A549 (cell line): Measurements from ENCODE around the gene ARID5B. TPM values are rescaled to one million over a fixed set of nuclear protein-coding genes. Genes with fewer than 3 reads are reported as not detected.

Source experiments
- ATAC-seq, 2 experiments: fragments of 200-7000 bp in 1 of 2; fragments of >200 bp in 1 of 2; cut with Nextera tagmentation in 1 of 2; cut with Tn5 transposase in 1 of 2; 3 replicates each; pipeline versions ENCODE4 v1.8.0 to v1.9.1; 2018 to 2020; ENCODE audit warnings: mild to moderate bottlenecking in 1 of 2, moderate library complexity in 1 of 2
- CTCF ChIA-PET: fragments of 300-600 bp; sonication (Branson Sonifier 250); formaldehyde crosslinking; extraction: SDS; loops from one replicate; lab custom pipeline; 2021; ENCODE audit warnings: antibody characterized with exemption, inconsistent platforms; lab: Yijun Ruan, JAX
- POLR2A ChIA-PET: fragments of 350-600 bp; formaldehyde crosslinking; extraction: SDS; loops from one replicate; lab custom pipeline; 2021; ENCODE audit warnings: antibody characterized with exemption, inconsistent platforms; lab: Yijun Ruan, JAX
- DNase-seq, 2 experiments: peaks; one replicate each; pipeline versions ENCODE4 v3.0.0 to v3.0.0-alpha.2; 2011 to 2016; ENCODE audit warnings: low read depth in 1 of 2, low spot score in 1 of 2
- FAIRE-seq: peaks from 2 replicates; lab custom pipeline; 2011; peaks lifted over from hg19 to GRCh38; lab: Jason Lieb, UNC
- H3K27ac ChIP-seq, 2 experiments: fragments of >200 bp; sonication (Bioruptor Twin); formaldehyde crosslinking; 3 replicates each; pipeline ENCODE4 v1.5.1; 2016 to 2017
- H3K4me1 ChIP-seq: fragments of >200 bp; sonication (Bioruptor Twin); formaldehyde crosslinking; 3 replicates; pipeline ENCODE4 v1.6.1; 2016
- H3K4me2 ChIP-seq: fragments of >200 bp; sonication (Bioruptor Twin); formaldehyde crosslinking; 3 replicates; pipeline ENCODE4 v1.6.1; 2016
- H3K4me3 ChIP-seq: fragments of >200 bp; sonication (Bioruptor Twin); formaldehyde crosslinking; 3 replicates; pipeline ENCODE4 v1.5.1; 2016
- H3K9me3 ChIP-seq: fragments of >200 bp; sonication (Bioruptor Twin); formaldehyde crosslinking; 3 replicates; pipeline ENCODE4 v1.6.1; 2016
- BCL3 ChIP-seq: fragments of >200 bp; sonication (Bioruptor Twin); formaldehyde crosslinking; IDR thresholded peaks from 3 replicates; pipeline ENCODE4 v1.6.1; 2016
- CBX2 ChIP-seq: fragments of 200-600 bp; sonication (generic); IDR thresholded peaks from 2 replicates; pipeline ENCODE4 v1.6.1; 2016; ENCODE audit warnings: low read depth, mild to moderate bottlenecking, borderline replicate concordance
- CHD2 ChIP-seq: fragments of 150-350 bp; IDR thresholded peaks from 2 replicates; pipeline ENCODE4 v1.6.1; 2014; ENCODE audit warnings: low read length; ENCODE audit not compliant: partially characterized antibody
- EHF ChIP-seq: fragments of 250-450 bp; sonication (Bioruptor Pico); IDR thresholded peaks from 2 replicates; pipeline ENCODE4 v1.5.0; 2020; ENCODE audit warnings: mild to moderate bottlenecking
- EHMT2 ChIP-seq: fragments of 200-600 bp; sonication (generic); IDR thresholded peaks from 2 replicates; pipeline ENCODE4 v1.6.1; 2016; ENCODE audit warnings: antibody characterized with exemption, low read depth, mild to moderate bottlenecking, moderate library complexity
- EP300 ChIP-seq, 2 experiments: fragments of >200 bp; sonication (Bioruptor Twin); formaldehyde crosslinking; IDR thresholded peaks; 2 replicates in 1 of 2; 3 replicates in 1 of 2; pipeline ENCODE4 v1.6.1; 2016 to 2017
- ESRRA ChIP-seq: fragments of 150-350 bp; IDR thresholded peaks from 2 replicates; pipeline ENCODE4 v1.6.1; 2014; ENCODE audit warnings: mild to moderate bottlenecking, low read length, borderline replicate concordance
- FOSL2 ChIP-seq, 2 experiments: fragments of 450-650 bp in 1 of 2; fragments of >200 bp in 1 of 2; sonication (Bioruptor Twin) in 1 of 2; formaldehyde crosslinking; IDR thresholded peaks; 2 replicates each; pipeline versions ENCODE4 v1.5.0 to v1.6.1; 2016 to 2020; ENCODE audit warnings: mild to moderate bottlenecking in 1 of 2, moderate library complexity in 1 of 2
- FOXS1 ChIP-seq: fragments of 250-450 bp; sonication (Bioruptor Pico); IDR thresholded peaks from 2 replicates; pipeline ENCODE4 v1.5.0; 2020; ENCODE audit warnings: mild to moderate bottlenecking, moderate library complexity
- HOXB5 ChIP-seq: fragments of 250-450 bp; sonication (Bioruptor Pico); IDR thresholded peaks from 2 replicates; pipeline ENCODE4 v1.5.0; 2020; ENCODE audit warnings: mild to moderate bottlenecking, moderate library complexity
- MYC ChIP-seq: IDR thresholded peaks from 2 replicates; pipeline ENCODE4 v1.6.1; 2012; ENCODE audit warnings: mild to moderate bottlenecking, inconsistent platforms, low read length, improper control_type of control experiment, borderline replicate concordance
- NR3C1 ChIP-seq: fragments of >200 bp; sonication (Bioruptor Twin); formaldehyde crosslinking; IDR thresholded peaks from 3 replicates; pipeline ENCODE4 v1.6.1; 2017
- PHF8 ChIP-seq: fragments of 200-600 bp; sonication (generic); IDR thresholded peaks from 2 replicates; pipeline ENCODE4 v1.6.1; 2016; ENCODE audit warnings: low read depth, mild to moderate bottlenecking, antibody characterized with exemption, moderate library complexity, borderline replicate concordance
- RARB ChIP-seq: fragments of 250-450 bp; sonication (Bioruptor Pico); IDR thresholded peaks from 2 replicates; pipeline ENCODE4 v1.8.0; 2021; ENCODE audit warnings: mild to moderate bottlenecking, moderate library complexity
- RFX5 ChIP-seq: fragments of 450-650 bp; IDR thresholded peaks from 2 replicates; pipeline ENCODE4 v1.7.1; 2014; ENCODE audit warnings: antibody characterized with exemption, mild to moderate bottlenecking, moderate library complexity
- ZC3H11A ChIP-seq: fragments of 450-650 bp; IDR thresholded peaks from 2 replicates; pipeline ENCODE4 v1.6.1; 2014; ENCODE audit warnings: antibody characterized with exemption, mild to moderate bottlenecking
- ZNF302 ChIP-seq: fragments of 250-450 bp; sonication (Bioruptor Pico); IDR thresholded peaks from 2 replicates; pipeline ENCODE4 v1.9.0; 2021; ENCODE audit warnings: inconsistent platforms, mild to moderate bottlenecking, moderate library complexity
- polyA plus RNA-seq, 4 experiments: library from polyadenylated mRNA; depleted of rRNA in 3 of 4; stranded (reverse); fragments of >200 nt; fragmentation: RNase III in 1 of 4; extraction: RNeasy Plus Mini Kit Qiagen cat#74134 plus additional on column Dnase treatment in 1 of 4; gene quantifications; 2 replicates in 3 of 4; 3 replicates in 1 of 4; pipeline ENCODE4 v1.2.3, GENCODE V29; 2011 to 2017
- TF ChIP-seq, protein P1 (sequence below): fragments of 250-450 bp; sonication (Bioruptor Pico); IDR thresholded peaks from 2 replicates; pipeline ENCODE4 v1.5.0; 2020; ENCODE audit warnings: low read depth, mild to moderate bottlenecking, moderate library complexity
- TF ChIP-seq, protein P2 (sequence below): fragments of 450-650 bp; IDR thresholded peaks from 2 replicates; pipeline ENCODE4 v1.6.1; 2014; ENCODE audit warnings: antibody characterized with exemption
- TF ChIP-seq, protein P3 (sequence below): fragments of 200-600 bp; sonication (generic); IDR thresholded peaks from 2 replicates; pipeline ENCODE4 v1.6.1; 2016; ENCODE audit warnings: antibody characterized with exemption, mild to moderate bottlenecking, moderate library complexity

Gene ARID5B
- polyA plus RNA-seq, 2 of the 4 experiments (the other 2 are of a cell fraction), result 0.75 to 1.6 TPM

DNA sequence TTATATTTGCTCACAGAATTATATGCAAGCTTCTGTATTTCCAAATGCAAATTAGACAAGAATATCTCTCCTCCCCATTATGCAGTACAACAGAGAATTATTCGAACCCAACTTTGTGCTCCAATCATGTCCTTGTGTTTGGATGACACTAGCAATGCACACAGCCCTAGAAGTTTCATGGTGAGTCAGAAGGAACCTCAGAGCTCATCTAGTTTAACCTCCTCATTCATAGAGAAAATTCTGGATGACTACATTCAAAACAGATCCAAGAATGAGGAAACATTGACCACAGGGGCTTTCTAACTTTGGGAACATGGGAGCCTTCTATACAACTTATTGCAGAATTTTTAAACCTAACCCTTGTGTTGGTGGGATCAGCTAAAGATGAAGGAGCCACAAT lies 12.8 kb upstream of the ARID5B start (continued):
- TF ChIP-seq, protein P1, sequence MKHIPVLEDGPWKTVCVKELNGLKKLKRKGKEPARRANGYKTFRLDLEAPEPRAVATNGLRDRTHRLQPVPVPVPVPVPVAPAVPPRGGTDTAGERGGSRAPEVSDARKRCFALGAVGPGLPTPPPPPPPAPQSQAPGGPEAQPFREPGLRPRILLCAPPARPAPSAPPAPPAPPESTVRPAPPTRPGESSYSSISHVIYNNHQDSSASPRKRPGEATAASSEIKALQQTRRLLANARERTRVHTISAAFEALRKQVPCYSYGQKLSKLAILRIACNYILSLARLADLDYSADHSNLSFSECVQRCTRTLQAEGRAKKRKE (CRISPR knock-in tag), result no peak
- TF ChIP-seq FOSL2 (IDR thresholded peaks at IDR 0.05), result no peak
- no peak for TF ChIP-seq FOSL2 (CRISPR knock-in tag; IDR thresholded peaks at IDR 0.05)
- TF ChIP-seq CBX2, result no peak
- TF ChIP-seq ZNF302, result no peak
- TF ChIP-seq, protein P2, sequence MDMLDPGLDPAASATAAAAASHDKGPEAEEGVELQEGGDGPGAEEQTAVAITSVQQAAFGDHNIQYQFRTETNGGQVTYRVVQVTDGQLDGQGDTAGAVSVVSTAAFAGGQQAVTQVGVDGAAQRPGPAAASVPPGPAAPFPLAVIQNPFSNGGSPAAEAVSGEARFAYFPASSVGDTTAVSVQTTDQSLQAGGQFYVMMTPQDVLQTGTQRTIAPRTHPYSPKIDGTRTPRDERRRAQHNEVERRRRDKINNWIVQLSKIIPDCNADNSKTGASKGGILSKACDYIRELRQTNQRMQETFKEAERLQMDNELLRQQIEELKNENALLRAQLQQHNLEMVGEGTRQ, result no peak
- TF ChIP-seq MYC, result no peak

- POLR2A ChIA-PET, result no interaction called here
- DNase-seq (no peak), FAIRE-seq (no peak), ATAC-seq (no peak)
- CTCF ChIA-PET, result interaction anchor here (1.5 kb wide), 1 partner anchor 34 kb away, joined by 3 read pairs; no protein-coding TSS in a partner anchor
- H3K27ac ChIP-seq, result no peak overlapping the region
- H3K9me3 ChIP-seq, result no peaks in the 10 kb centered on the region
- H3K4me3 ChIP-seq, result no peak overlapping the region
- H3K4me2 ChIP-seq, result no peak overlapping the region
- TF ChIP-seq EHF (CRISPR knock-in tag) (no peak), BCL3 (no peak), RFX5 (no peak), FOXS1 (no peak), NR3C1 (no peak), ESRRA (no peak), ZC3H11A (no peak), HOXB5 (CRISPR knock-in tag) (no peak), CHD2 (no peak), EHMT2 (no peak), EP300 (IDR thresholded peaks at IDR 0.05) (no peak), PHF8 (no peak), RARB (CRISPR knock-in tag) (no peak)
- TF ChIP-seq, protein P3, sequence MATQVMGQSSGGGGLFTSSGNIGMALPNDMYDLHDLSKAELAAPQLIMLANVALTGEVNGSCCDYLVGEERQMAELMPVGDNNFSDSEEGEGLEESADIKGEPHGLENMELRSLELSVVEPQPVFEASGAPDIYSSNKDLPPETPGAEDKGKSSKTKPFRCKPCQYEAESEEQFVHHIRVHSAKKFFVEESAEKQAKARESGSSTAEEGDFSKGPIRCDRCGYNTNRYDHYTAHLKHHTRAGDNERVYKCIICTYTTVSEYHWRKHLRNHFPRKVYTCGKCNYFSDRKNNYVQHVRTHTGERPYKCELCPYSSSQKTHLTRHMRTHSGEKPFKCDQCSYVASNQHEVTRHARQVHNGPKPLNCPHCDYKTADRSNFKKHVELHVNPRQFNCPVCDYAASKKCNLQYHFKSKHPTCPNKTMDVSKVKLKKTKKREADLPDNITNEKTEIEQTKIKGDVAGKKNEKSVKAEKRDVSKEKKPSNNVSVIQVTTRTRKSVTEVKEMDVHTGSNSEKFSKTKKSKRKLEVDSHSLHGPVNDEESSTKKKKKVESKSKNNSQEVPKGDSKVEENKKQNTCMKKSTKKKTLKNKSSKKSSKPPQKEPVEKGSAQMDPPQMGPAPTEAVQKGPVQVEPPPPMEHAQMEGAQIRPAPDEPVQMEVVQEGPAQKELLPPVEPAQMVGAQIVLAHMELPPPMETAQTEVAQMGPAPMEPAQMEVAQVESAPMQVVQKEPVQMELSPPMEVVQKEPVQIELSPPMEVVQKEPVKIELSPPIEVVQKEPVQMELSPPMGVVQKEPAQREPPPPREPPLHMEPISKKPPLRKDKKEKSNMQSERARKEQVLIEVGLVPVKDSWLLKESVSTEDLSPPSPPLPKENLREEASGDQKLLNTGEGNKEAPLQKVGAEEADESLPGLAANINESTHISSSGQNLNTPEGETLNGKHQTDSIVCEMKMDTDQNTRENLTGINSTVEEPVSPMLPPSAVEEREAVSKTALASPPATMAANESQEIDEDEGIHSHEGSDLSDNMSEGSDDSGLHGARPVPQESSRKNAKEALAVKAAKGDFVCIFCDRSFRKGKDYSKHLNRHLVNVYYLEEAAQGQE, result no peak
- TF ChIP-seq, protein P1 (CRISPR knock-in tag), result no peak
- H3K4me1 ChIP-seq, result no peaks in the 10 kb centered on the region
Observed at GRCh38 chr10:61890430-61890829, 11.1 kb upstream of the ARID5B start.
